PFSK-1 (cell line): Measurements from ENCODE around the gene SIL1.

Experiments
- FOXP2 ChIP-seq: optimal IDR thresholded peaks from 2 replicates; pipeline ENCODE3; 2011; ENCODE audit warnings: borderline replicate concordance, control low read depth, inconsistent platforms; ENCODE audit not compliant: insufficient read depth; ENCODE audit errors: extremely low read length, extremely low read depth
- POLR2AphosphoS5 ChIP-seq: IDR thresholded peaks from 2 replicates; pipeline ENCODE4 v1.6.1; 2012; ENCODE audit warnings: low read depth, mild to moderate bottlenecking, control low read depth, low read length, moderate library complexity
- SIN3A ChIP-seq: IDR thresholded peaks from 2 replicates; pipeline ENCODE4 v1.6.1; 2012; ENCODE audit warnings: mild to moderate bottlenecking, low read length, moderate library complexity, borderline replicate concordance; ENCODE audit not compliant: insufficient read depth
- TAF1 ChIP-seq: IDR thresholded peaks from 2 replicates; pipeline ENCODE4 v1.6.1; 2012; ENCODE audit warnings: low read length, control low read depth, borderline replicate concordance; ENCODE audit not compliant: insufficient read depth
- TF ChIP-seq, protein P1 (sequence below), 2 experiments: IDR thresholded peaks; 2 replicates each; pipeline versions ENCODE4 v1.6.1 to v1.8.0; 2011 to 2012; ENCODE audit warnings: low read depth in 2 of 2, low read length in 2 of 2, control low read depth in 1 of 2, inconsistent platforms in 1 of 2, mild to moderate bottlenecking in 1 of 2, moderate library complexity in 1 of 2; ENCODE audit not compliant: insufficient read depth in 1 of 2

SIL1 gene

DNA sequence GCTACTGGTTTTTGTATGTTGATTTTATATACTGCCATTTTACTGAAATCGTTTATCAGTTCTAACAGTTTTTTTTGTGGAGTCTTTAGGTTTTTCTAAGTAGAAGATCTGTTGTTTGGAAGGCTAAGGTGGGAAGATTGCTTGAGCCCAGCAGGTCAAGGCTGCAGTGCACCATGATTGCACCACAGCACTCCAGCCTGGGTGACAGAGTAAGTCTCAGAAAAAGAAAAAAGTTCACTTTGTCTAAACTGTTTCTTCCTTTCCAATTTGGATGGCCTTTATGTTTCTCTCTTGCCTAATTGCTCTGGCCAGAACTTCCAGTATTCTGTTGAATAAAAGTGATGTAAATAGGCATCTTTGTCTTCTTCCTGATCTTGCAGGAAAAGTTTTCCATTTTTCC, 198.5 kb downstream of the SIL1 start:
- TF ChIP-seq, protein P1, sequence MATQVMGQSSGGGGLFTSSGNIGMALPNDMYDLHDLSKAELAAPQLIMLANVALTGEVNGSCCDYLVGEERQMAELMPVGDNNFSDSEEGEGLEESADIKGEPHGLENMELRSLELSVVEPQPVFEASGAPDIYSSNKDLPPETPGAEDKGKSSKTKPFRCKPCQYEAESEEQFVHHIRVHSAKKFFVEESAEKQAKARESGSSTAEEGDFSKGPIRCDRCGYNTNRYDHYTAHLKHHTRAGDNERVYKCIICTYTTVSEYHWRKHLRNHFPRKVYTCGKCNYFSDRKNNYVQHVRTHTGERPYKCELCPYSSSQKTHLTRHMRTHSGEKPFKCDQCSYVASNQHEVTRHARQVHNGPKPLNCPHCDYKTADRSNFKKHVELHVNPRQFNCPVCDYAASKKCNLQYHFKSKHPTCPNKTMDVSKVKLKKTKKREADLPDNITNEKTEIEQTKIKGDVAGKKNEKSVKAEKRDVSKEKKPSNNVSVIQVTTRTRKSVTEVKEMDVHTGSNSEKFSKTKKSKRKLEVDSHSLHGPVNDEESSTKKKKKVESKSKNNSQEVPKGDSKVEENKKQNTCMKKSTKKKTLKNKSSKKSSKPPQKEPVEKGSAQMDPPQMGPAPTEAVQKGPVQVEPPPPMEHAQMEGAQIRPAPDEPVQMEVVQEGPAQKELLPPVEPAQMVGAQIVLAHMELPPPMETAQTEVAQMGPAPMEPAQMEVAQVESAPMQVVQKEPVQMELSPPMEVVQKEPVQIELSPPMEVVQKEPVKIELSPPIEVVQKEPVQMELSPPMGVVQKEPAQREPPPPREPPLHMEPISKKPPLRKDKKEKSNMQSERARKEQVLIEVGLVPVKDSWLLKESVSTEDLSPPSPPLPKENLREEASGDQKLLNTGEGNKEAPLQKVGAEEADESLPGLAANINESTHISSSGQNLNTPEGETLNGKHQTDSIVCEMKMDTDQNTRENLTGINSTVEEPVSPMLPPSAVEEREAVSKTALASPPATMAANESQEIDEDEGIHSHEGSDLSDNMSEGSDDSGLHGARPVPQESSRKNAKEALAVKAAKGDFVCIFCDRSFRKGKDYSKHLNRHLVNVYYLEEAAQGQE (IDR thresholded peaks at IDR 0.05; ENCODE audit: insufficient read depth in 1 of 2, low read depth in 2 of 2, low read length in 2 of 2): no peak
- no peak for TF ChIP-seq TAF1
- no peak for TF ChIP-seq POLR2AphosphoS5
- no peak for TF ChIP-seq FOXP2
- TF ChIP-seq SIN3A: no peak

DNA sequence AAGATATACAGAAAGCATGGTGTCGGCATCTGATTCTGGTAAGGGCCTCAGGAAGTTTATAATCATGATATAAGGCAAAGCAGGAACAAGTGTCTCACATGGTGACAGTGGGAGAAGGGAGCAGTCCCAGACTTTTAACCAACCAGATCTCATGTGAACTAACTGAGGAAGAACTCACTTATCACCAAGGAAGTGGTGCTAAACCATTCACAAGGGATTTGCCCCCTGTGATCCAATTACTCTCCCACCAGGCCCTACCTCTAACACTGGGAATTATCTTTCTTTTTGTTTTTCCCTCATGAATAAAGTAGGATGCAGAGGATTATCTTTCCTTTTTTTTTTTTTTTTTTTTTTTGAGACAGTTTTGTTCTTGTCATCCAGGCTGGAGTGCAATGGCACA, 199.6 kb downstream of the SIL1 start:
- TF ChIP-seq SIN3A: no peak
- TF ChIP-seq FOXP2: no peak
- TF ChIP-seq, protein P1 (IDR thresholded peaks at IDR 0.05; ENCODE audit: insufficient read depth in 1 of 2, low read depth in 2 of 2, low read length in 2 of 2): no peak
- TF ChIP-seq TAF1: no peak
- no peak for TF ChIP-seq POLR2AphosphoS5

- TF ChIP-seq, protein P1 (IDR thresholded peaks at IDR 0.05; ENCODE audit: insufficient read depth in 1 of 2, low read depth in 2 of 2, low read length in 2 of 2): no peak
- TF ChIP-seq FOXP2 (no peak), TAF1 (no peak), SIN3A (no peak), POLR2AphosphoS5 (no peak)
Measured at GRCh38 chr5:138996120-138996519, 202.0 kb downstream of the SIL1 start.

- TF ChIP-seq FOXP2 (no peak), SIN3A (no peak), TAF1 (no peak), POLR2AphosphoS5 (no peak)
- TF ChIP-seq, protein P1 (IDR thresholded peaks at IDR 0.05; ENCODE audit: insufficient read depth in 1 of 2, low read depth in 2 of 2, low read length in 2 of 2): no peak
Measured at GRCh38 chr5:138990986-138991590, 207.1 kb downstream of the SIL1 start.
